ENCODE results near the gene SYTL1. TPM values are rescaled to one million over a fixed set of nuclear protein-coding genes. Genes with fewer than 3 reads are reported as not detected.

The SYTL1 gene
- total and polyA plus RNA-seq, 5 donors from 2014 or later: 91.0 to 191 (median 122) TPM

DNA sequence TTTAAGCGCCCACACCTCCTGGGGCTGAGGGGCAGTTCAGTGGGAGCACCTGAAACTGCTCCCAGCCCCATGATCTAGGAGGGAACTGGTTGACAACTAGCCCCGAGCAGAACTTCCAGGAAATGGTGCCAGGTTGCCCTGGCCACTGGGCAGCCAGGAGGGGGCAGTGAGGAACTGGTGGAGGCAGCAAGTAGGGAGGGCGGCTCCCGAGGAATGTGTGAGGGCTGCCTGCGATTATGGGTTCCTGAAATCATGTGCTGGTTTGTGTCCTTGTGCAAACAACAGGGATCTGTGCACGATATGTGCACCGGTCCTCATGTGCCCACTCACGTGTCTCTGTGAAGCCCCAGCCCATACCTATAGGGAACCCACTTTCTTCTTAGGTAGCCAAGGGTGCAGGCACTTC is 60.5 kb downstream of the SYTL1 start:
- Mint-ChIP-seq H3K36me3 (peaks cover 3% of the 10 kb centered on the region), H3K4me1 (peaks cover 0 to 35% (median 10%) of the 10 kb centered on the region in 4 donors), H3K27ac (peak overlapping the region in 1 of 3 donors; percentile 78), H3K4me3 (no peak overlapping the region), H3K9me3 (no peaks in the 10 kb centered on the region), H3K27me3 (no peaks in the 10 kb centered on the region)
- peaks cover 16% of the 10 kb centered on the region for H3K36me3 ChIP-seq (ENCODE audit: control insufficient read depth, insufficient read depth, low read length)
- peaks cover 7% of the 10 kb centered on the region for H3K4me1 ChIP-seq (ENCODE audit: control insufficient read depth, insufficient read depth, low read length, poor library complexity, severe bottlenecking)
- no peak overlapping the region for H3K27ac ChIP-seq (ENCODE audit: insufficient read depth, low read length, poor library complexity, severe bottlenecking)
- no peaks in the 10 kb centered on the region for H3K27me3 ChIP-seq (ENCODE audit: control insufficient read depth, insufficient read depth, low read length)
- H3K4me3 ChIP-seq (ENCODE audit: low read depth, low read length): no peak overlapping the region
- ATAC-seq (ENCODE audit: low read depth in 2 of 2): no peak
- H3K9me3 ChIP-seq (ENCODE audit: control insufficient read depth in 2 of 2, low read length in 2 of 2): no peaks in the 10 kb centered on the region
- peak in 1 of 3 donors; percentile 33 for DNase-seq

DNA sequence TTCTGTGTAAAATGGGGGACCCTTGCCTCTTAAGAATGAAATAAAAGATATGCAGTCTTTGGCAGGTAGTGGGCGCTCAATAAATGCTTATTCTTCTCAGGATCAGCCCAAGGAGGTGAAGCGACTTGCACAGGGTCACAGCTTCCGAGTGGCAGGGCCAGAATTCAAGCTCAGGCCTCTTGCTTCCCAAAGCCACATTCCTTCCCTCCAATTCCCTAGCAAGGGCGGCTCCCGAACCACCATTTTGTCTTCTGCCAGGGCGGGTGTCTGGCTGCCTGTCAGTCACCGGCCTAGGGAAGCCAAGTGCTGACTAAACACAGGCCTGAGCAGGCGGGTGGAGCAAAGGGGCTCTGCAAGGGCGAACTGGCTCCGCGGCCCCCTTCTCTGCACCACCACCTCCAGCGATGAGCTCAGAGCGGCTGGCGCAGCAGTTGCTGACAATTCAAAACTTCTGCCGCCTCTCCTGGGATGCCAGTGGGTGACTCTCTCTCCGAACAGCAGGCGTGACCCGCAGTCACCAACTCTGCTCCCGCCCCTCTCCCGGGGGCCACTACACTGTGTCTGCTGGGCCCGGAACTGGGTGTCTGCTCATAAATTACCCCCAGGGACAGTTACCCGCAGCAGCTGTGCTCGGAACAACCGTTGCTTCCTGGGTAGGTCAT is 61.4 kb downstream of the SYTL1 start:
- H3K4me3 ChIP-seq (ENCODE audit: low read depth, low read length): no peak overlapping the region
- H3K4me1 Mint-ChIP-seq: peaks cover 0 to 35% (median 10%) of the 10 kb centered on the region in 4 donors

More for the DNA sequence above, 61.4 kb downstream of the SYTL1 start:
- H3K9me3 Mint-ChIP-seq: no peaks in the 10 kb centered on the region
- ATAC-seq (ENCODE audit: low read depth in 2 of 2) (peak; percentile 47 to 51), DNase-seq (peak in 2 of 3 donors; percentile 37 to 56)
- Histone ChIP-seq H3K27ac (ENCODE audit: insufficient read depth, low read length, poor library complexity, severe bottlenecking) (peak overlapping the region; percentile 30), H3K36me3 (ENCODE audit: control insufficient read depth, insufficient read depth, low read length) (peaks cover 25% of the 10 kb centered on the region), H3K9me3 (ENCODE audit: control insufficient read depth in 2 of 2, low read length in 2 of 2) (no peaks in the 10 kb centered on the region), H3K27me3 (ENCODE audit: control insufficient read depth, insufficient read depth, low read length) (no peaks in the 10 kb centered on the region), H3K4me1 (ENCODE audit: control insufficient read depth, insufficient read depth, low read length, poor library complexity, severe bottlenecking) (peaks cover 7% of the 10 kb centered on the region)
- peak overlapping the region in 3 of 4 donors; percentile 24 to 61 (median 44) for H3K4me3 Mint-ChIP-seq
- H3K36me3 Mint-ChIP-seq: peaks cover 7% of the 10 kb centered on the region
- H3K27me3 Mint-ChIP-seq: no peaks in the 10 kb centered on the region
- peak overlapping the region; percentile 78 to 88 (median 83) for H3K27ac Mint-ChIP-seq

Other genes starting within 250 kb of the SYTL1 start
- gene SLC9A1, start 186.9 kb upstream of the SYTL1 start, total RNA-seq: 32.3 TPM
- 1 to 10 TPM; 5.4 to 8.7 (median 7.0) TPM for gene SLC9A1, start 186.9 kb upstream of the SYTL1 start, polyA plus RNA-seq
- gene WDTC1, start 107.4 kb upstream of the SYTL1 start, total RNA-seq: 46.1 TPM
- 1 to 10 TPM; 3.3 to 5.9 (median 5.5) TPM for gene WDTC1, start 107.4 kb upstream of the SYTL1 start, polyA plus RNA-seq
- gene TMEM222, start 19.9 kb upstream of the SYTL1 start, total RNA-seq: 26.3 TPM
- 10 to 100 TPM; 59.9 to 71.2 (median 67.4) TPM for gene TMEM222, start 19.9 kb upstream of the SYTL1 start, polyA plus RNA-seq
- gene MAP3K6, start 24.9 kb downstream of the SYTL1 start, total RNA-seq: 4.5 TPM
- 1 to 10 TPM; 3.8 to 8.3 (median 6.2) TPM for gene MAP3K6, start 24.9 kb downstream of the SYTL1 start, polyA plus RNA-seq
- not detected for gene FCN3, start 32.8 kb downstream of the SYTL1 start, total RNA-seq
- not detected for gene FCN3, start 32.8 kb downstream of the SYTL1 start, polyA plus RNA-seq
- gene CD164L2, start 41.3 kb downstream of the SYTL1 start, total RNA-seq: not detected
- gene CD164L2, start 41.3 kb downstream of the SYTL1 start, polyA plus RNA-seq: not detected
- 0.47 TPM for gene GPR3, start 50.6 kb downstream of the SYTL1 start, total RNA-seq
- gene GPR3, start 50.6 kb downstream of the SYTL1 start, polyA plus RNA-seq: under 1 TPM in 2 of 4 donors, not detected in 2; 0.07 to 0.21 TPM
- gene WASF2, start 148.1 kb downstream of the SYTL1 start, total RNA-seq: 175 TPM
- gene WASF2, start 148.1 kb downstream of the SYTL1 start, polyA plus RNA-seq: 10 to 100 TPM; 55.3 to 85.3 (median 61.8) TPM

Measured in CD4-positive, CD25-positive, alpha-beta regulatory T cell (primary cell).